Mesenchymal stem cell (in vitro differentiated cells and primary cell): ENCODE results near the gene TINAGL1.

Experiments used
- DNase-seq: peaks from one replicate; pipeline ENCODE4 v3.0.0-alpha.2; 2013
- H2AFZ ChIP-seq: one replicate; pipeline ENCODE4 v1.6.1; 2013; ENCODE audit warnings: low read depth, mild to moderate bottlenecking, control low read depth, inconsistent platforms, low read length, moderate library complexity
- H2AK5ac ChIP-seq: 2 replicates; pipeline ENCODE4 v1.6.1; 2013; ENCODE audit warnings: low read length, moderate library complexity, mild to moderate bottlenecking, inconsistent platforms; ENCODE audit not compliant: severe bottlenecking
- H2BK120ac ChIP-seq: one replicate; pipeline ENCODE4 v1.6.1; 2013; ENCODE audit warnings: low read depth, mild to moderate bottlenecking, inconsistent platforms, low read length, moderate library complexity
- H2BK12ac ChIP-seq, 2 experiments: one replicate each; pipeline ENCODE4 v1.6.1; 2013; ENCODE audit warnings: inconsistent platforms in 2 of 2, low read length in 2 of 2, mild to moderate bottlenecking in 2 of 2, moderate library complexity in 2 of 2, control low read depth in 1 of 2
- H2BK15ac ChIP-seq: one replicate; pipeline ENCODE4 v1.6.1; 2013; ENCODE audit warnings: mild to moderate bottlenecking, low read depth, inconsistent platforms; ENCODE audit not compliant: poor library complexity, severe bottlenecking
- H2BK5ac ChIP-seq: 2 replicates; pipeline ENCODE4 v1.6.1; 2013; ENCODE audit warnings: low read depth, mild to moderate bottlenecking, low read length, control low read depth, inconsistent platforms; ENCODE audit not compliant: poor library complexity, severe bottlenecking
- H3K14ac ChIP-seq, 2 experiments: one replicate each; pipeline ENCODE4 v1.6.1; 2013; ENCODE audit warnings: inconsistent platforms in 2 of 2, low read length in 2 of 2, control low read depth in 1 of 2, mild to moderate bottlenecking in 1 of 2, moderate library complexity in 1 of 2
- H3K18ac ChIP-seq, 2 experiments: one replicate each; pipeline ENCODE4 v1.6.1; 2013; ENCODE audit warnings: inconsistent platforms in 2 of 2, low read length in 2 of 2, control low read depth in 1 of 2, low read depth in 1 of 2, mild to moderate bottlenecking in 1 of 2
- H3K23ac ChIP-seq, 2 experiments: one replicate each; pipeline ENCODE4 v1.6.1; 2013; ENCODE audit warnings: inconsistent platforms in 2 of 2, low read length in 2 of 2, mild to moderate bottlenecking in 2 of 2, moderate library complexity in 2 of 2, control low read depth in 1 of 2
- H3K27ac ChIP-seq: 2 replicates; pipeline ENCODE4 v1.5.1; 2013; ENCODE audit warnings: mild to moderate bottlenecking, moderate library complexity, low read length, control low read depth, inconsistent platforms; ENCODE audit not compliant: poor library complexity, severe bottlenecking
- H3K27me3 ChIP-seq, 2 experiments: 2 replicates each; pipeline versions ENCODE4 v1.6.1 to v1.7.0; 2013; ENCODE audit warnings: low read length in 2 of 2, mild to moderate bottlenecking in 2 of 2, moderate library complexity in 2 of 2, control low read depth in 1 of 2, inconsistent platforms in 1 of 2; ENCODE audit not compliant: control insufficient read depth in 1 of 2, insufficient read depth in 1 of 2
- H3K36me3 ChIP-seq, 2 experiments: 2 replicates each; pipeline versions ENCODE4 v1.6.1 to v1.7.0; 2013; ENCODE audit warnings: low read length in 2 of 2, control low read depth in 1 of 2, inconsistent platforms in 1 of 2, low read depth in 1 of 2, mild to moderate bottlenecking in 1 of 2; ENCODE audit not compliant: insufficient read depth in 2 of 2, control insufficient read depth in 1 of 2
- H3K4ac ChIP-seq, 2 experiments: one replicate each; pipeline ENCODE4 v1.6.1; 2013; ENCODE audit warnings: inconsistent platforms in 2 of 2, low read length in 2 of 2, mild to moderate bottlenecking in 2 of 2, moderate library complexity in 2 of 2, control low read depth in 1 of 2, low read depth in 1 of 2
- H3K4me1 ChIP-seq: 2 replicates; pipeline ENCODE4 v1.6.1; 2013; ENCODE audit warnings: low read depth, low read length, control low read depth; ENCODE audit not compliant: control insufficient read depth, insufficient read depth
- H3K4me2 ChIP-seq: 2 replicates; pipeline ENCODE4 v1.6.1; 2013; ENCODE audit warnings: low read length, mild to moderate bottlenecking, inconsistent platforms; ENCODE audit not compliant: poor library complexity, severe bottlenecking
- H3K4me3 ChIP-seq, 2 experiments: 2 replicates each; pipeline versions ENCODE4 v1.5.1 to v1.7.0; 2013; ENCODE audit warnings: low read length in 2 of 2, mild to moderate bottlenecking in 2 of 2, control low read depth in 1 of 2, low read depth in 1 of 2; ENCODE audit not compliant: insufficient read depth in 1 of 2
- H3K79me1 ChIP-seq: replicated peaks from 2 replicates; pipeline ENCODE4 v1.6.1; 2013; ENCODE audit warnings: mild to moderate bottlenecking, control low read depth, low read length, inconsistent platforms; ENCODE audit not compliant: poor library complexity, severe bottlenecking
- H3K9ac ChIP-seq: 2 replicates; pipeline ENCODE4 v1.7.0; 2013; ENCODE audit warnings: mild to moderate bottlenecking, low read length, moderate library complexity
- H3K9me3 ChIP-seq: 2 replicates; pipeline ENCODE4 v1.7.0; 2013; ENCODE audit warnings: mild to moderate bottlenecking, low read length; ENCODE audit not compliant: control insufficient read depth
- H4K8ac ChIP-seq: one replicate; pipeline ENCODE4 v1.6.1; 2013; ENCODE audit warnings: inconsistent platforms, mild to moderate bottlenecking, low read length, moderate library complexity
- H4K91ac ChIP-seq: one replicate; pipeline ENCODE4 v1.6.1; 2013; ENCODE audit warnings: mild to moderate bottlenecking, low read length, inconsistent platforms
- WGBS: methylation state at CpG from one replicate; pipeline ENCODE4 v1.1.7; 2013; ENCODE audit warnings: mixed read lengths; 5-methylcytosine and 5-hydroxymethylcytosine counted together

The TINAGL1 gene

DNA sequence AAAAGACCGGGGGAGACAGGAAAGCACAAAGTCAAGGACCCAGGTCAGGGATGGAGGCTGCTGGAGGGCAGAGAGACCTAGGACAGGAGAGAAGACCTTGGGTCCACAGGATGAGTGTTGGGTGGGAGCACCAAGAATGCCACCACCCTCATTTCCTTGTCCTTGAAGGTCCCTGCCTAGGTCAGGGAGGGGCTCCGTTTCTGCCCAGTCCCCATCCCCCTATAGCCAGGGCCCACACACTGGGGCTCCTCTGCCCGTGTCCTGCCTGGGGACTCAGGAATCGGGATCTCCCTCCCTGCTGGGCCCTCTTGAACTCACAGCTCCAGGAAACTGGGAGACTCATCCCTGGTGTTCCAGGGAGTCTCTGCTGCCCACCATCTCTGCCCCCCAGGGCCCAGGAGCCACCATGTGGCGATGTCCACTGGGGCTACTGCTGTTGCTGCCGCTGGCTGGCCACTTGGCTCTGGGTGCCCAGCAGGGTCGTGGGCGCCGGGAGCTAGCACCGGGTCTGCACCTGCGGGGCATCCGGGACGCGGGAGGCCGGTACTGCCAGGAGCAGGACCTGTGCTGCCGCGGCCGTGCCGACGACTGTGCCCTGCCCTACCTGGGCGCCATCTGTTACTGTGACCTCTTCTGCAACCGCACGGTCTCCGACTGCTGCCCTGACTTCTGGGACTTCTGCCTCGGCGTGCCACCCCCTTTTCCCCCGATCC, 584 bp downstream of the TINAGL1 start:
- Histone ChIP-seq H3K4me1 (peaks cover 64% of the 10 kb centered on the region), H3K23ac (no peak overlapping the region), H3K4me2 (peak overlapping the region; percentile 72), H2BK5ac (no peak overlapping the region), H3K4ac (no peak overlapping the region), H3K14ac (no peak overlapping the region), H3K36me3 (no peaks in the 10 kb centered on the region), H2AFZ (no peak overlapping the region), H3K9ac (no peak overlapping the region), H2BK15ac (peak overlapping the region; percentile 23), H3K79me1 (no peaks in the 10 kb centered on the region), H3K9me3 (no peaks in the 10 kb centered on the region), H3K27me3 (peaks cover 0 to 3% of the 10 kb centered on the region in 2 experiments), H2BK120ac (no peak overlapping the region), H3K18ac (no peak overlapping the region), H3K4me3 (peak overlapping the region in 1 of 2 experiments; percentile 54), H2BK12ac (no peak overlapping the region), H4K91ac (no peak overlapping the region), H4K8ac (no peak overlapping the region), H3K27ac (peak overlapping the region; percentile 13), H2AK5ac (peak overlapping the region; percentile 25)
- no peak for DNase-seq
- whole genome bisulfite sequencing = 91% methylated on average over 27 of the region's 27 CpGs

DNA sequence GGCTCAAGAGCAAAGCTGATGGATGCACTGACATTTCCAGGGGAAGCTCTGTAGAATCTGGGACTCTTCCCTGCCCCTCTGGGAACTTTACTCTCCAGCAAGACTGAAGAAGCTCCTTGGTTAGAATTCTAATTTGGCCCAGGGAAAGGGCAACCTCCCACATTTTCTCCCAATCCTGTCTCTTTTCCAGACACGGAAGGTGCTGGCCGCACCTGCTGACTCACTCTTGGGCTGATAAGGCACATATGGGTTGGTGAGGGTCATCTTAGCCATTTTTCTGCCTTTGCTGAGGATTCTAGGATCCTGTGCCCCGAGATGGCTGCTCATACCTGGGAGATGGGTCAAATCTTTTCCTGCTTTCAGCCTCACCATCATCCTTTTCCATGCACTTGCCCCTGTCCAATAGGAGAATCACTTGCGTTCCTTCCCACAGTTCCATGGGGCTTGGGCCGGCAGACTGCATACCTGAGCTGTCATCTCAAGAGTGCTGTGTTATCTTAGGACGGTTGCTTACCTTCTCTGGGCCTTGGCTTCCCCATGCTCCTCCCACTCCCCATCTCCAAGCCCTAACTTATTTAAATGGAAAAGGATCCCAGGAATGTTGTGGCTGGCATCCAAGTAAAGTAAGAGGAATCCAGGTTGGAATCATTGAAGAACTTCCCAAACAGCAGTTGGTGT, 1.3 kb downstream of the TINAGL1 start:
- H3K4ac ChIP-seq = no peak overlapping the region

DNA sequence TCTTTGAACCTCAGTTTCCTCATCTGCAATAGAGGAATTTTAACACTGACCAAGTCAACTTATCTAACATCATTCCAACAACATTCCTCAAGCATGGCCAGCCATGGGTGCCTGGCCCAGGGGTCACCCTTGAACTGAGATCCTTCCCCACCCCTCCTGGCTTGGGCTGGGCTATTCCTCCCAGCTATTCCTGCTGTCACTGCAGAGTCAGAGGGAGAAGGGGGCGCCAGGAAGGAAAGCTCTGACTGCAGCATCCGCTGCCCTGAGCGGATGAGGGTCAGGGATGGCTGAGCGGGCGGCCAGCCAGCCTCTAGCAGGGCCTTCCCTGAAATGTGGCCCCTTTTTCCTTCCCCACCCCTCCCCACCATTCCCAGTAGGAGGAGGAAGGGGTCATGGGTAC, 3.1 kb downstream of the TINAGL1 start:
- Histone ChIP-seq H3K14ac (no peak overlapping the region), H3K23ac (no peak overlapping the region), H2AK5ac (peak overlapping the region; percentile 15), H2BK15ac (no peak overlapping the region), H3K36me3 (peaks cover 0 to 17% of the 10 kb centered on the region in 2 experiments), H3K79me1 (peaks cover 3% of the 10 kb centered on the region), H3K18ac (no peak overlapping the region), H3K9ac (no peak overlapping the region), H2BK12ac (no peak overlapping the region), H3K27me3 (peaks cover 0 to 3% of the 10 kb centered on the region in 2 experiments), H3K4me1 (peaks cover 73% of the 10 kb centered on the region), H3K4me3 (no peak overlapping the region), H3K4ac (no peak overlapping the region), H3K9me3 (no peaks in the 10 kb centered on the region), H2BK120ac (no peak overlapping the region), H2BK5ac (no peak overlapping the region), H2AFZ (no peak overlapping the region), H4K8ac (no peak overlapping the region), H3K4me2 (peak overlapping the region; percentile 23), H4K91ac (no peak overlapping the region), H3K27ac (peak overlapping the region; percentile 77)
- WGBS = no CpG with 5 or more reads among the region's 5 CpGs
- no peak for DNase-seq

More for the DNA sequence above, 1.3 kb downstream of the TINAGL1 start:
- no peaks in the 10 kb centered on the region for H3K79me1 ChIP-seq
- H2AFZ ChIP-seq = no peak overlapping the region
- H2BK12ac ChIP-seq = no peak overlapping the region
- peaks cover 0 to 4% of the 10 kb centered on the region in 2 experiments for H3K36me3 ChIP-seq
- WGBS = 88% methylated on average over 5 of the region's 6 CpGs
- H3K27me3 ChIP-seq = peaks cover 0 to 3% of the 10 kb centered on the region in 2 experiments
- no peak overlapping the region for H3K18ac ChIP-seq
- H2BK120ac ChIP-seq = no peak overlapping the region
- H2BK15ac ChIP-seq = no peak overlapping the region
- H3K27ac ChIP-seq = no peak overlapping the region
- H3K14ac ChIP-seq = no peak overlapping the region
- H3K9me3 ChIP-seq = no peaks in the 10 kb centered on the region
- H2AK5ac ChIP-seq = peak overlapping the region; percentile 25
- no peak overlapping the region for H3K9ac ChIP-seq
- H4K91ac ChIP-seq = no peak overlapping the region
- H3K23ac ChIP-seq = no peak overlapping the region
- H3K4me2 ChIP-seq = peak overlapping the region; percentile 72
- H4K8ac ChIP-seq = no peak overlapping the region
- DNase-seq = no peak
- H2BK5ac ChIP-seq = no peak overlapping the region
- H3K4me1 ChIP-seq = peaks cover 69% of the 10 kb centered on the region
- H3K4me3 ChIP-seq = peak overlapping the region in 1 of 2 experiments; percentile 54

DNA sequence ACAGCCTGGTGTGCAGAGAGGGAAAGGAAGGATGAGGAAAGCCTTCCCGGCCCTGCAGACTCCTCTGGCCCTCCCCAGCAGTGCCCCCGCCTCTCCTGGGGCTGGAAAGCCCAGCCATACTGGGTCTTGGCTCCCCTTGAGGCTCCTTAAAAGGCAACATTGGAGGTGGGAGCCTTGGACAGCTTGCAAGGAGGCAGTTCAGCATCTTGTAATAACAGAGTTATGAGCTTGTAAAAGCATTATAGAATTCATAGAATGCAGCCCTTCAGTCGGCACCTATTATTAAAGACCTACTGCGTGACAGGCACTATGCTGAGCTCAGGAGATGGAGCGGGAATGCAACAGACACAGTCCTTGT, 4.2 kb downstream of the TINAGL1 start:
- no peak for DNase-seq
- Histone ChIP-seq H3K4ac (no peak overlapping the region), H2BK15ac (no peak overlapping the region), H3K36me3 (peaks cover 0 to 28% of the 10 kb centered on the region in 2 experiments), H3K79me1 (peaks cover 5% of the 10 kb centered on the region), H2BK12ac (no peak overlapping the region), H3K27ac (peak overlapping the region; percentile 77), H3K4me2 (no peak overlapping the region), H3K27me3 (peaks cover 0 to 3% of the 10 kb centered on the region in 2 experiments), H3K23ac (no peak overlapping the region), H3K9ac (no peak overlapping the region), H3K9me3 (no peaks in the 10 kb centered on the region), H2AFZ (no peak overlapping the region), H3K4me1 (peaks cover 73% of the 10 kb centered on the region), H3K14ac (no peak overlapping the region), H4K8ac (no peak overlapping the region), H2BK120ac (no peak overlapping the region), H3K18ac (no peak overlapping the region), H4K91ac (no peak overlapping the region), H2AK5ac (peak overlapping the region; percentile 73), H2BK5ac (no peak overlapping the region), H3K4me3 (no peak overlapping the region)
- 88% methylated on average over 5 of the region's 5 CpGs for WGBS
